ENCODE results near the gene DDX3X.

DNA sequence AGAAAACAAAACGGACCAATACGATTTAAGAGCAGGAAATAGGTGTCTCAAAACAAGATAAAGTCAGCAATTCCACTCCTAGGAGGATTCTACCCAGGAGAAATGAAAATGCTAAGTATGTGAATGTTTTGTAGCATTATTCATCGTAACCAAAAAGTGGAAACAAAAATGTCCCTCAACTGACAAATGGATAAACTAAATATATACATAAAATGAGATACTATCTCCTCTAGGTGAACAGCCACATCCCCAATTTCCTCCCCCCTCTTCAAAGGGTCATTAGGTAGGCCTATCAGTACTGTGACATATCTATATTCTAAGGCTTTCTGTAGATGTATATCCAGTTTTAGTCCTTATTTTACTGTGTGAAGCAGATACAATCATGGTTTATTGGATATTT, 18.0 kb downstream of the DDX3X start:
- TF ChIP-seq, protein P1, sequence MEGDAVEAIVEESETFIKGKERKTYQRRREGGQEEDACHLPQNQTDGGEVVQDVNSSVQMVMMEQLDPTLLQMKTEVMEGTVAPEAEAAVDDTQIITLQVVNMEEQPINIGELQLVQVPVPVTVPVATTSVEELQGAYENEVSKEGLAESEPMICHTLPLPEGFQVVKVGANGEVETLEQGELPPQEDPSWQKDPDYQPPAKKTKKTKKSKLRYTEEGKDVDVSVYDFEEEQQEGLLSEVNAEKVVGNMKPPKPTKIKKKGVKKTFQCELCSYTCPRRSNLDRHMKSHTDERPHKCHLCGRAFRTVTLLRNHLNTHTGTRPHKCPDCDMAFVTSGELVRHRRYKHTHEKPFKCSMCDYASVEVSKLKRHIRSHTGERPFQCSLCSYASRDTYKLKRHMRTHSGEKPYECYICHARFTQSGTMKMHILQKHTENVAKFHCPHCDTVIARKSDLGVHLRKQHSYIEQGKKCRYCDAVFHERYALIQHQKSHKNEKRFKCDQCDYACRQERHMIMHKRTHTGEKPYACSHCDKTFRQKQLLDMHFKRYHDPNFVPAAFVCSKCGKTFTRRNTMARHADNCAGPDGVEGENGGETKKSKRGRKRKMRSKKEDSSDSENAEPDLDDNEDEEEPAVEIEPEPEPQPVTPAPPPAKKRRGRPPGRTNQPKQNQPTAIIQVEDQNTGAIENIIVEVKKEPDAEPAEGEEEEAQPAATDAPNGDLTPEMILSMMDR (IDR thresholded peaks at IDR 0.05): no peak
- TF ChIP-seq POLR2A (IDR thresholded peaks at IDR 0.05): no peak

All from lower leg skin (tissue), 3 donors.